ENCODE results near the gene FAM222A.

FAM222A gene

GRCh38 chr12:109810954-109811623 is 97.5 kb downstream of the FAM222A start:
- no peak for DNase-seq

GRCh38 chr12:109811624-109811995 is 98.0 kb downstream of the FAM222A start:
- no peak for DNase-seq

- DNase-seq = no peak
Observed at GRCh38 chr12:109813810-109814416, 100.3 kb downstream of the FAM222A start.

GRCh38 chr12:109814600-109815150 is 101.0 kb downstream of the FAM222A start:
- no peak for DNase-seq

GRCh38 chr12:109815225-109815624 is 101.6 kb downstream of the FAM222A start:
- no peak for DNase-seq

GRCh38 chr12:109815757-109816617 is 102.4 kb downstream of the FAM222A start:
- no peak for DNase-seq

- DNase-seq = no peak
Observed at GRCh38 chr12:109816870-109817269, 103.2 kb downstream of the FAM222A start.

GRCh38 chr12:109817627-109818231 is 104.1 kb downstream of the FAM222A start:
- DNase-seq = no peak

- no peak for DNase-seq
Observed at GRCh38 chr12:109818253-109818652, 104.6 kb downstream of the FAM222A start.

- no peak for DNase-seq
Observed at GRCh38 chr12:109818905-109819500, 105.4 kb downstream of the FAM222A start.
